Cardiac septum (tissue), 1 donor: ENCODE results near the gene FNDC7. TPM values are rescaled to one million over a fixed set of nuclear protein-coding genes. Genes with fewer than 3 reads are reported as not detected.
"Not testable (repeated sequence)": the region's sequence is repeated elsewhere in the genome, so short reads cannot be mapped to it uniquely, and the experiment has no call there.

ENCODE experiments used
- DNase-seq: peaks from one replicate; pipeline ENCODE4 v3.0.0-alpha.2; 2020; ENCODE audit warnings: low spot score
- intact Hi-C: fragments of 100-400 bp; cut with DNase I; formaldehyde crosslinking; loops from one replicate; pipeline ENCODE4 v1.14.0; 2022
- total RNA-seq: library from RNA; stranded (reverse); fragmentation: NEBNext Ultra II Directional; extraction: Animal tissue kit (Norgen Biotek cat#: 25700); gene quantifications from one replicate; pipeline ENCODE4 v1.2.1, GENCODE V29; 2021
- donor health status: DM: no; HTN: no; CAD: no.

FNDC7 gene
- total RNA-seq, 1 donor from 2014 or later = not detected

GRCh38 chr1:108692724-108693655, 19.7 kb upstream of the FNDC7 start:
- intact Hi-C loops = loop anchor here (5.0 kb wide), 1 partner anchor 54 kb away; the partner anchor contains the start of gene STXBP3
- no peak for DNase-seq

GRCh38 chr1:108695535-108695934, 17.2 kb upstream of the FNDC7 start:
- DNase-seq = no peak
- intact Hi-C loops = no loop called here

- DNase-seq = no peak
- intact Hi-C loops = no loop called here
Observed at GRCh38 chr1:108699375-108700332, 13.1 kb upstream of the FNDC7 start.

GRCh38 chr1:108701176-108701849, 11.4 kb upstream of the FNDC7 start:
- intact Hi-C loops = no loop called here
- DNase-seq = no peak

GRCh38 chr1:108702109-108702508, 10.6 kb upstream of the FNDC7 start:
- DNase-seq, intact Hi-C loops: not testable (repeated sequence)

GRCh38 chr1:108703939-108704338, 8.8 kb upstream of the FNDC7 start:
- intact Hi-C loops = no loop called here
- DNase-seq = no peak

GRCh38 chr1:108704496-108704895, 8.2 kb upstream of the FNDC7 start:
- no peak for DNase-seq
- intact Hi-C loops = no loop called here

- intact Hi-C loops = no loop called here
- no peak for DNase-seq
Observed at GRCh38 chr1:108706643-108707042, 6.1 kb upstream of the FNDC7 start.

GRCh38 chr1:108708691-108709660, 3.7 kb upstream of the FNDC7 start:
- intact Hi-C loops = no loop called here
- no peak for DNase-seq

- DNase-seq = no peak
- intact Hi-C loops = no loop called here
Observed at GRCh38 chr1:108715932-108716331, 3.2 kb downstream of the FNDC7 start.

- DNase-seq = no peak
- intact Hi-C loops = no loop called here
Observed at GRCh38 chr1:108716437-108717230, 3.9 kb downstream of the FNDC7 start.

GRCh38 chr1:108717774-108718316, 5.1 kb downstream of the FNDC7 start:
- intact Hi-C loops = no loop called here
- DNase-seq = no peak

- intact Hi-C loops = no loop called here
- no peak for DNase-seq
Observed at GRCh38 chr1:108718927-108719655, 6.4 kb downstream of the FNDC7 start.

GRCh38 chr1:108719656-108720435, 7.1 kb downstream of the FNDC7 start:
- intact Hi-C loops = no loop called here
- no peak for DNase-seq

- no peak for DNase-seq
- intact Hi-C loops = no loop called here
Observed at GRCh38 chr1:108722292-108722691, 9.6 kb downstream of the FNDC7 start.

GRCh38 chr1:108725906-108726305, 13.2 kb downstream of the FNDC7 start:
- intact Hi-C loops = no loop called here

More at GRCh38 chr1:108725906-108726305, 13.2 kb downstream of the FNDC7 start:
- DNase-seq = no peak
